ENCODE data around the gene CYB5R4.
"Not testable (repeated sequence)": the region's sequence is repeated elsewhere in the genome, so short reads cannot be mapped to it uniquely, and the experiment has no call there.

Gene CYB5R4

GRCh38 chr6:83908813-83909212 is 49.3 kb downstream of the CYB5R4 start:
- no peak for DNase-seq (ENCODE audit: low read depth in 2 of 2)

GRCh38 chr6:83911278-83911677 is 51.8 kb downstream of the CYB5R4 start:
- DNase-seq (ENCODE audit: low read depth in 2 of 2), result no peak

GRCh38 chr6:83914953-83915352 is 55.5 kb downstream of the CYB5R4 start:
- DNase-seq (ENCODE audit: low read depth in 2 of 2), result no peak

GRCh38 chr6:83917001-83917400 is 57.5 kb downstream of the CYB5R4 start:
- DNase-seq (ENCODE audit: low read depth in 2 of 2), result no peak

GRCh38 chr6:83920017-83920416 is 60.5 kb downstream of the CYB5R4 start:
- DNase-seq (ENCODE audit: low read depth in 2 of 2), result no peak

GRCh38 chr6:83921315-83921714 is 61.8 kb downstream of the CYB5R4 start:
- DNase-seq (ENCODE audit: low read depth in 2 of 2), result no peak

GRCh38 chr6:83927470-83927869 is 68.0 kb downstream of the CYB5R4 start:
- DNase-seq (ENCODE audit: low read depth in 2 of 2), result no peak

GRCh38 chr6:83928286-83928685 is 68.8 kb downstream of the CYB5R4 start:
- no peak for DNase-seq (ENCODE audit: low read depth in 2 of 2)

- not testable (repeated sequence) for DNase-seq (ENCODE audit: low read depth in 2 of 2)
Measured at GRCh38 chr6:83946201-83946833, 86.8 kb downstream of the CYB5R4 start.

- not testable (repeated sequence) for DNase-seq (ENCODE audit: low read depth in 2 of 2)
Measured at GRCh38 chr6:83947983-83948382, 88.5 kb downstream of the CYB5R4 start.

- no peak for DNase-seq (ENCODE audit: low read depth in 2 of 2)
Measured at GRCh38 chr6:83948851-83949250, 89.4 kb downstream of the CYB5R4 start.

- DNase-seq (ENCODE audit: low read depth in 2 of 2), result not testable (repeated sequence)
Measured at GRCh38 chr6:83951423-83951822, 91.9 kb downstream of the CYB5R4 start.

- DNase-seq (ENCODE audit: low read depth in 2 of 2), result no peak
Measured at GRCh38 chr6:83952830-83953229, 93.3 kb downstream of the CYB5R4 start.

- no peak for DNase-seq (ENCODE audit: low read depth in 2 of 2)
Measured at GRCh38 chr6:83954371-83954770, 94.9 kb downstream of the CYB5R4 start.

- no peak for DNase-seq (ENCODE audit: low read depth in 2 of 2)
Measured at GRCh38 chr6:83958241-83958685, 98.8 kb downstream of the CYB5R4 start.

- DNase-seq (ENCODE audit: low read depth in 2 of 2), result no peak
Measured at GRCh38 chr6:83960664-83961063, 101.2 kb downstream of the CYB5R4 start.

GRCh38 chr6:83962582-83962981 is 103.1 kb downstream of the CYB5R4 start:
- DNase-seq (ENCODE audit: low read depth in 2 of 2), result no peak

GRCh38 chr6:83966539-83966938 is 107.0 kb downstream of the CYB5R4 start:
- DNase-seq (ENCODE audit: low read depth in 2 of 2), result no peak

GRCh38 chr6:83970582-83970981 is 111.1 kb downstream of the CYB5R4 start:
- no peak for DNase-seq (ENCODE audit: low read depth in 2 of 2)

- no peak for DNase-seq (ENCODE audit: low read depth in 2 of 2)
Measured at GRCh38 chr6:83974409-83975050, 115.0 kb downstream of the CYB5R4 start.

- DNase-seq (ENCODE audit: low read depth in 2 of 2), result no peak
Measured at GRCh38 chr6:83976037-83976755, 116.7 kb downstream of the CYB5R4 start.

- no peak for DNase-seq (ENCODE audit: low read depth in 2 of 2)
Measured at GRCh38 chr6:83976871-83977270, 117.4 kb downstream of the CYB5R4 start.

- no peak for DNase-seq (ENCODE audit: low read depth in 2 of 2)
Measured at GRCh38 chr6:83978324-83978734, 118.8 kb downstream of the CYB5R4 start.
